Epidermal melanocyte (primary cell): ENCODE results near the gene ADSS2.
A peak's percentile ranks its signal among the peaks of the same experiment; 100 is the strongest.
"Not testable (repeated sequence)": the region's sequence is repeated elsewhere in the genome, so short reads cannot be mapped to it uniquely, and the experiment has no call there.

ENCODE experiments used
- DNase-seq: peaks from one replicate; pipeline ENCODE4 v3.0.0; 2011; ENCODE audit warnings: low spot score; ENCODE audit not compliant: insufficient read length

Gene ADSS2

DNA sequence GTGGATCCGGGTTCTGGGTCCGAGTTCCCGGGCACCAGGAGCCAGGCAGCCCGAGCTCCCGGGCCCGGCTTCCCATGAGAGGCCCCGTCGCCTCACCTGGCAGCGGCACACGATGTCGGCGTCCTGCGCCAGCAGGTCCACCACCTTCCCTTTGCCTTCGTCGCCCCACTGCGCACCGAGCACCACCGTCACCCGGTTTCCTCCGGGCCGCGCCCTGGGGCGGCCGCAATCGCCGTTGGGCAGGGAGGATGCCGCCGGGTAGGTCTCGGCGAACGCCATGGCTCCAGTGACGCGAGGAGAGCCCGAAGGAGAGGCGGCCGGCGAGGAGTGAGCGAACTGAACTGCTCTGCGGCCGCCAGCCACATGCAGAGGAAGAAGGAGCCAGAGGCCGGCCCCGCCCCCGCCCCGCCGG, at the start of gene ADSS2:
Gene ADSS2, minus strand, starts transcription at position 371 of the 412 bp plus-strand sequence. Its CDS starts 92 bp downstream, at position 279.
- peak; percentile 60 for DNase-seq

DNA sequence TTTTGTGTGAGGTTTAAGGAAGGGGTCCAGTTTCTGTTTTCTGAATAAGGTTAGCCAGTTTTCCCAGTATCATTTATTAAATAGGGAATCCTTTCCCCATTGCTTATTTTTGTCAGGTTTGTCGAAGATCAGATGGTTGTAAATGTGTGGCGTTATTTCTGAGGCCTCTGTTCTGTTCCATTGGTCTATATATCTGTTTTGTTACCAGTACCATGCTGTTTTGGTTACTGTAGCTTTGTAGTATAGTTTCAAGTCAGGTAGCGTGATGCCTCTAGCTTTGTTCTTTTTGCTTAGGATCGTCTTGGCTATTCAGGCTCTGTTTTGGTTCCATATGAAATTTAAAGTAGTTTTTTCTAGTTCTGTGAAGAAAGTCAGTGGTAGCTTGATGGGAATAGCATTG, 48.8 kb upstream of the ADSS2 start:
- not testable (repeated sequence) for DNase-seq

- not testable (repeated sequence) for DNase-seq
These were observed 47.8 kb upstream of the ADSS2 start for GRCh38 chr1:244499484-244499883.

- DNase-seq = no peak
These were observed 46.1 kb upstream of the ADSS2 start for GRCh38 chr1:244497805-244498204.

DNA sequence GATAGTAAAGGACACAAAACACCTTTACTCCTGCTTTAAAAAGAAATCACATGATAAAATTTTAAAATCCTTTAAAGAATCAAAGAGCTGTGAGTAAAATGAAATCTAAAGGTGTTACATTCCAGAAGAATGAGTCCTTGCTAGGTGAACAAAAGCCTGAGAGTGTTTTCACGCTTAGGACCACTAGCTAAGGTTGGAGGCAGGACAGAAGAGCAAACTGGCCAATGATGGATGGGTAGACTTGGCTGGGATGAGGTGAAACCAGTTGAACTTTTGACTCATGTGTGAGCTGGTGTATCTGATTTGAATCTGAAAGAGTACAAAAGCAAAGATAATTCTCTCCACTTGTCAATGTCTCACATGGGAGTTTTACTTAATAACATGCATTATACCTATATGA, 44.5 kb upstream of the ADSS2 start:
- DNase-seq = no peak

DNA sequence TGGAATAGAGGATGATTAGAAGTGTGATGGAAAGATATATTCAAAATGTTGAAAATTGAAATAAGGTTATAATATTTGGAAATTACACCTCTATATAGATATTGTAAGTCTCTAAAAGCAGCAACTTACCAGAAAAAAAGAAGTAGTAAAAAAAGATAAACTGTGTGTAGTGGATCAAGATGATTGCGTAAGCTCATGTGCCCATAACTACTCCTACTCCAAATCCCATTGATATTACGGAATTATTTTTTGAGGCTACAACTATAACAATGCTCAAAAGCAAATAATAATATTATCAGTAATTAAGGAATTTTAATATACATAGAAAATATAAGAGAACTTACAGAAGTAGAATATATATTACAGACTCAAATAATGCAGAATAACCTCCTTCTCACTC, 42.9 kb upstream of the ADSS2 start:
- DNase-seq = no peak

DNA sequence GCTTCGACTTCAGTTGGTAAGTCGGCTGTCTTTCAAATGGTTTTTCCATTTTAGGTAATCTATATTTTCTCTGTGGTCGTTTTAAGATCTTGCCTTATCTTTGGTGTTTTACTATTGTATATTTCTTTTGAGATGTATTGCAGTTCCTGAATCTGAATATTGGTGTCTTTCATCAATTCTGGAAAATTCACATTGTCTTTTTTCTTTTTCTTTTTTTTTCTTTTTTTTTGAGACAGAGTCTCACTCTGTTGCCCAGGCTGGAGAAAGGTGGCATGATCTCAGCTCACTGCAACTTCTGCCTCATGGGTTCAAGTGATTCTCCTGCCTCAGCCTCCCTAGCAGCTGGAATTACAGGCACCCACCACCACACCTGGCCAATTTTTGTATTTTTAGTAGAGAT, 33.3 kb upstream of the ADSS2 start:
- not testable (repeated sequence) for DNase-seq

DNA sequence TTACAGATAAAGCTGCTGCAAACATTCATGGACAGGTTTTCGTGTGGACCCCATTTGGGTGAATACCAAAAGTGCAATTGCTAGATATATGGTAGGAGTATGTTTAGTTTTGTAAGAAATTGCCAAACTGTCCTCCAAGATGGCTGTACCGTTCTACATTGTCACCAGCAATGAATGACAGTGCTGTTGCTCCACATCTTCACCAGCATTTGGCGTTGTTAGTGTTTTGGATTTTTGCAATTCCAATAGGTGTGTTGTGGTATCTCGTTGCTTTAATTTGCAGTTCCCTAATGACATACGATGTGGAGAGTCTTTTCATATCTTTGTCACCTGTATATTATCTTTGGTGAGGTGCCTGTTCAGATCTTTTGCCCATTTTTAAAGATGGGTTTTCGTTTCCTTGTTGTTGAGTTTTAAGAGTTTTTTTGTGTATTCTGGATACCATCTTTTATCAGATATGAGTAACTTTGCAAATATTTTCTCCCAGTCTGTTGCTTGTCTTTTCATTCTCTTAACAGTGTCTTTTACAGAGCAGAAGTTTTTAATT, 21.4 kb upstream of the ADSS2 start:
- no peak for DNase-seq

- no peak for DNase-seq
These were observed 15.0 kb upstream of the ADSS2 start for GRCh38 chr1:244466724-244467123.

DNA sequence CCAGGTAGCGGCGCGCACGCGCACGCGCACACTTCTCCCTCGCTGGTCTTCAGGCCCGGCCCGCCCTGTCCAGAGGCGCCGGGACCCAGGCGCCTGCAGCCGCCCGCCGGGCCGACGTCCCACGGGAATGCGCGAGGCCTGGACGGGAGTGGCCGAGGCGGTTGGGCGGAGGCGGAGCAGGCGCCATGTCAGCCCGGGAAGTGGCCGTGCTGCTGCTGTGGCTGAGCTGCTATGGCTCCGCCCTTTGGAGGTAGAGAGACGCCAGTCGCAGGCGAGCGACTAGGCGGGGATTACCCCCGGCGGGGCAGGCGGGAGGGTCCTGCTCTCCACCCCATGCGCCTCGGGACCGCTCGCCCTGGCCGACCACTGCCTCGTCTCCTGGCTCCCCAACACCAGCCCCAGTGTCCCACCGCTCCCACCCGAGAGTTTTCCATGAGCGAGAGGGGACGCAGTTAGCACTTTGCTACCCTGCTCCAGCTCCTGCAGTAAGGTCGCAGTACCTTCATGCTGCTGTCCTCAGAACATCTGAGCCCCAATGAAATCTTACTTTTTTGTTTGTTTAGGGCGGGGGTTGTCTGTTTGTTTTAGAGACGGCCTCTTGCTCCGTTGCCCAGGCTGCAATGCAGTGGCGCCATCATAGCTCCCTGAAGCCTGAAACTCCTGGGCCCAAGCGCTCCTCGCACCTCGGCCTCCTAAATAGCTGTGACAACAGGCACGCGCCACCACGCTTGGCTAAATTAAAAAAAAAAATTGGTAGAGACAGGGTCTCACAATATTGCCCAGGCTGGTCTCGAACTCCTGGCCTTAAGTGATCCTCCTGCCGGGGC, 9.7 kb upstream of the ADSS2 start, which contains the start of gene CATSPERE:
Gene CATSPERE, plus strand, starts transcription at position 29 of the 827 bp plus-strand sequence. Its CDS starts 157 bp downstream, at position 186.
- DNase-seq = peak; percentile 69

GRCh38 chr1:244460197-244460596, 8.5 kb upstream of the ADSS2 start:
- no peak for DNase-seq

GRCh38 chr1:244458781-244459180, 7.1 kb upstream of the ADSS2 start:
- no peak for DNase-seq

GRCh38 chr1:244456586-244456985, 4.9 kb upstream of the ADSS2 start:
- no peak for DNase-seq

DNA sequence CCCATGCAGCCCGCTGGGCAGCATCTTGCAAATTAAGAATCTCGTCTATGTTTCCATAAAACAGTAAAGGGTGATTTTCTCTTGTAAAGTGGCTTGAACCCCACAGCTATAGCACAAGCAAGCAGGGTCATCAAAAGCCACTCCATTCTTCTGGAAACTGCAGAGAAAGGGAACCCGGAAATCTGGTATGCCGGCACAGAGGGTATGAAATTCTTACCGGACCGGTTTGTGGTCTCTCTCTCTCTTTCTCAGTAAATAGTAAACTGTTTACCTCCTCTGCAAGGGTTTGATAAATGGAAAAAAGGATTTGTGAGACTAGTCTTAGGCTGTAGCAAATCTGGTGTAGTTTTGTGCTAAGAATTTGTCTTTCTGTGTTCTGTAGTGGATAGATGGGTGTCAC, 2.7 kb upstream of the ADSS2 start:
- DNase-seq = no peak

GRCh38 chr1:244451951-244452795, 464 bp upstream of the ADSS2 start:
- DNase-seq = no peak

DNA sequence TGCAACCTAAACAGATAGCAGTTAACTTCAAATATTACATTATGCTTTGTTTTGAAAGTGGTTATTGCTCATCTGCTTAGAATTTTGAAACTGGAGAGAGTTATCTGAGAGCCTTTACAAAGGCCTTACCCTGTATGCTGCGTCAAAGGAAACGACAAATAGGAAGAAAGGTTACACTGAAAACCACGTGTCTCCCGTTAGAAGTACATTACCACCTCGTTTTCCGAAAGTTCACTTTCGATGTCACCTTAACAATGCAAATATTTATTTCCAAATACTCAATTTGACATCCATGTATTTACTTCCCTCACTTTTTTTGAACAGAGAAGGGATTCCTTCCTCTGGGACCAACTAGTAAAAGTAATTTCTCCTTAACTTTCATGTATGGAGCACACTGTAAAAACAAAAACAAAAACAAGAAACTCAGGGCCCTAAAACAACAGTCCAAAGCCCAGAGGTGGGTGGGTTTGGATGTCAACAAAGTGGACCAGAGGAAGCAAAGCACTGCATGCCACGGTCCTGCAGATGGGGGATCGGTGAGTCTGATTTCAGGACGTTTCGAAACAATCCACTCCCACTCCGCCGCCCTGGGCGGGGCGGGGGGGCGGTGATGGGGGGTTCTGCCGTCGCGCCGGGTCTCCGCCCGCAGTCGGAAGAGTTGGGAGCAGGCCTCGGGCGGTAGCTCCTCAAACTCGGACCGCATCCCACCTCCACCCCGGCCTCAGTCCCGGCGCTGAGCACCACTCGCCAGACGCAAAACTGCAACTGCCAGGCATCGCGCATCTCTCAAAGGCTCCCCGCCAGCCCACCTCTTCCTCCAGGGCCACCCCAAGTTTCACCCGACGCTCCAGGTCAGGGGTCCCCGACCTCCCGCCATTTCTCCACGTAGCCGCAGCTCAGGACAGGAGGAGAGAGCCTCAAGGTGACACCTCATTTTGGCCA, 841 bp downstream of the ADSS2 start:
- DNase-seq = no peak

GRCh38 chr1:244449936-244450508, 1.7 kb downstream of the ADSS2 start:
- DNase-seq = no peak

- no peak for DNase-seq
These were observed 3.3 kb downstream of the ADSS2 start for GRCh38 chr1:244448279-244449036.

DNA sequence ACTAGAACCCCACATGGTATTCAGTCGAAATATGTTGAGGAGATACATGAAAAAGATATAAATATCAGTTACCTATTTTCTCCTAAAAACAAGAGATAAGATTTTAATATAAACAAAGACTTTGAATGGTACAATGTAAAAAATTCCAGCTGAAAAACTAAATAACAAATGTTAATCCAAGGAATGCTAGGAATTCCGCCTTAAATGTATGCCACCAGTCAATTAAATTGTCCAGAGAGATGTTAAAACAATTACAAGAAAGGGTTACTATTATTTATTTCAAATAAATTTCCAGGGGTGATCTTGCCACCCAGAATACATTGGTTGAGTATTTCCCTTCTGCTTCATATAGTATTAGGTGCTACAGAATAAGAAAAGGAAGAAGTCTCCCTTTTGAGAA, 4.2 kb downstream of the ADSS2 start:
- no peak for DNase-seq

GRCh38 chr1:244447024-244447423, 4.7 kb downstream of the ADSS2 start:
- DNase-seq = no peak
